ENCODE data around the gene ACOX1.

ACOX1 gene

DNA sequence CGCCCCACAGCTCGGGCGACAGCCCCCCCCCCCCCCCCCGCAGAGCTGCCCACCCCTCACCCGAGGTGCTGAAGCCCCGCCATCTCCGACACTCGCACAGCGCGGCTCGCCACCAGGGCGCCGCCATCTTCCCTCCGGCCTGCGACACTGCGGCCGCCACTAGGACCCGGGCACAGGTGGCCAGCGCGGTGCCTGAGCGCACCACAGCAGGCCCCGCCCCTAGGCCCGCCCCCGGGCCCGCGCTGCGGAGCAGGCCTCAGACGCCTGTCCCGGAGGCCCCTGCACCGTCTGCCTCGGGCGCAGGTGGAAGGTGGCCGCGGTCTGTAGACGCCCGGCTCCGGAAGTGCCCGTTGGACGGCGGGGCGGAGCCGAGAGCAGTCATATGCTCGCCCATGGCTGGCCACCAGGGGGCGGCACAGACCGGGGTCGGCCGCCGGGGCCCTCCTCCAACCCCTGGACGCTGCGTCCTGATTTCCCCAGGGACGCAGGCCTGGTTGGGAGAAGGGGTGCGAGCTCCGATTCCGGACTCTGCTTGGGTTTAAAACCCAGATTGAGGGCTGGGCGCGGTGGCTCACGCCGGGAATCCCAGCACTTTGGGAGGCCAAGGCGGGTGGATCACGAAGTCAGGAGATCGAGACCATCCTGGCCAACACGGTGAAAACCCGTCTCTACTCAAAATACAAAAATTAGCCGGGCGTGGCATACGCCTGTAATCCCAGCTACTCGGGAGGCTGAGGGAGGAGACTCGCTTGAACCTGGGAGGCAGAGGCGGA lies 74.0 kb downstream of the ACOX1 start, which contains the start of gene MRPL38:
TSS of gene MRPL38 (minus strand) at position 136 of the 773 bp plus-strand sequence. CDS start at position 127, 9 bp downstream.
- peak; percentile 93 for DNase-seq

DNA sequence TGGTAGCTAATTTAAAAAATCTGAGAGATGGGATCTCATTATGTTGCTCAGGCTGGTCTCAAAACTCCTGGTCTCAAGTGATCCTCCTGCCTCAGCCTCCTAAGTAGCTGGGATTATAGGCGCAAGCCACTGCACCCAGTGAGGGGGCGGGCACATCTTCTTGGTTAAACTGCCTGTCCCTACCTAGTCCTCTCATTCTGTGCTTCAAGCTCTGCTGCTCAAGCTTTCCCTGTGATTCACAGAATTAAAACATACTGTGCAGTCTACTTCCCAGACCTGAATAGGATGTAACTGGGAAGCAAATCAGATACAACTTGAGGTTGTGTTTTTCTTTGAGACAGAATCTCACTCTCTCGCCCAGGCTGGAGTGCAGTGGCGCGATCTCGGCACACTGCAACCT lies 76.6 kb downstream of the ACOX1 start:
- no peak for DNase-seq

DNA sequence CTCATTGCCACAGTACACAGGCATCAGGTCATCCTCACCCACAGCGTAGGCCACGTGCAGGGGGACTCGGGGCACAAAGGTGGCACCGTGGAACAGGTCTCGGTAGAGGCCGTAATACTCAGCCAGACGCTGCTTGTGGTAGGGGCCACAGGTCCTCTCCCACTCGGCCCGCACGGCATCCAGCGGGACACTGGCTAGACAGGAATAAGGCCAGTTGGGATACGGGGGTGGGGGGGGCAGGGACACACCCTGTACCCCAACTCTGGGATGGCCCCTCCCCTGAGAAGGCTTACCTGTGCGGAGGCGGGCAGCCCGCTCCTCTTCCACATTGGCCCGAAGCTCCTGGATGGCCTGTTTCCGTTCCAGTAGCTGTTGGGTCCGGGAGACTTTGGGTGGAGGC lies 77.2 kb downstream of the ACOX1 start:
- DNase-seq, result no peak

DNA sequence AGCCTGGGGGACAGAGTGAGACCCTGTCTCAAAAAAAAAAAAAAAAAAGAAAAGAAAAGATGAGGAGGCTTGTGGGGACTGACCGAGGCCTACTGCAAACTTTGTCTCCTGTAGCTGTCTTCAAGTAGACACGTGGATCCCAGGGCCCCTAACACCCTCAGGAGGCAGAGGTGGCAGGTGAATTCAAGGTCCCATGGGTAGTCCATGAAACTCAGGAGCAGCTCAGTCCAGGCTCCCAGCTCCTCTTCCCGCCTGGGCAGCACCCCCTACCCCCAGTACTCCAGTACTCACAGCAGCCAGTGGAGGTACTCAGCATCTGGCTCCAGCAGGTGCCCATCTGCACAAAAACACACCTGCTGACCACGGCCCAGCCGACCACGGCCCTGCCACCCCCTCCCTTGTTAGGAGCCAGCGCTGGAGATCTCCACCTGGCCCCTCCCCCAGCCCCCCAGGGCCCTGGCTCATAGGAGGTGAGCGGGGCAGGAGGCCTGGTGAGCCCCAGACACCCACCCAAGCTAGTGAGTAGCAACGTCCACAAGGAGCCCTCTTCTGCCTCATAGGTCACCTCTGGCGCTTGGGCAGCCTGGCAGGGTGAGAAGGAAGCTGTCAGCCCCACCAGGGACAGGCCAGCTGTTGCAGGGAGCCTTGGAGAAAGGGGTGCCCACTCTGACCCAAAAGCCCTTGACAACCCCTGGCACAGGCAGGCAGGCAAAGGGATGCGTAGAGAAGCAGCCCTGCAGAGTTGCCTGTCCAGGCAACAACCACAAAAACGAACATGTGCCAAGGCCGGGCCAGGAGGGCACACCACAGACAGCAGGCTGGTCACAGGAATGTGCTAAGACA lies 78.1 kb downstream of the ACOX1 start:
- DNase-seq, result no peak

DNA sequence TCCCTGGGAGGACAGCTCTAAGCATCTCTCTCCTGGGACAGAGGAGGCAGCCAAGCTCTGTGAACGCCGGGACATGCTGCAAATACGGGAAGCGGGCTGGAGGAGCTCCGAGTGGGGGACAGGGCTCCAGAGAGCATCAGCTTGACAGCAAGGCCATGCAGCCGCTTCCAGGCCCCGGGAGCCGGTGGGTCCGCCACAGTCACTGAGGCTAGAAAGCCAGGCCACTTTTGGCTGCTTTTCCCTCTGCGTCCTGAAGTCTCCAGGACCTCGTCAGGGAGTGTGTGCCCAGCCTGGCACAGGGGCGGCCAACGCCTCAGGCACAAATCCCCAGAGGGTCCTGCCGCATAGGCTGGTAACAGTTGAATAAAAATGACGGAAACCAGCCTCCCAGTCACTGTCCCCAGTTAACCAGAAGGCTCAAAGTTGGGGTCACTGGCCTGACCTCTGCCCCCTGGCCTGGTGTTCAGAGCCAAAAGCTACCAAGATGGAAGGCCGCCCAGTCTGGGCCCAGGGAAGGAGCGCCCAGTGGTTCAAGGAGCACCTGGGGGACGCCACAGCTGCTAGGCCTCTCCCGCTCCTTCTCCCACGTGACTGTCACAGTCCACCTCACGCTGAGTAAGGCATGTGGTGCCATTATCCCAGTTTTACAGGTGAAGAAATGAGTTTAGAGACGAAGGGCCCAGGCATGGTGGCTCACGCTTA lies 79.0 kb downstream of the ACOX1 start:
- DNase-seq, result no peak

DNA sequence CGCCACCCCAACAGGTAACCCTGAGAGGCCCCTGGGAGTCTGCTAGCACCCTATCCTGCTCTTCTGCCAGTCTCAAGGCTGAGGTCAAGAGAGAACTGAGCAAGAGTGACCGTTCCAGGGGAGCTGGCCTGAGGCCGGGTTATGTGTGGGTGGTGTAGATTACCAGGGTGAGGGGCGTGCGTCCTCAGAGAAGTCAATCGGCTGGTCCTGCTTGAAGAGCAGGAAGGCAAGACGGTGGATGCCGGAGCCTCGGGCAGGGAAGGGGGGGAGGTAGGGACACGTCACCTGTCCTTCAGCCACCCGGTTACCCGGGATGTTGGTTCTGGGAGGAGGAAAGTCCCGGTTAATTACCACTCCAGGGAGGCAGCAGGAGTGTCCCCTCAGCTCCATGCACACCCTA lies 79.6 kb downstream of the ACOX1 start:
- no peak for DNase-seq

DNA sequence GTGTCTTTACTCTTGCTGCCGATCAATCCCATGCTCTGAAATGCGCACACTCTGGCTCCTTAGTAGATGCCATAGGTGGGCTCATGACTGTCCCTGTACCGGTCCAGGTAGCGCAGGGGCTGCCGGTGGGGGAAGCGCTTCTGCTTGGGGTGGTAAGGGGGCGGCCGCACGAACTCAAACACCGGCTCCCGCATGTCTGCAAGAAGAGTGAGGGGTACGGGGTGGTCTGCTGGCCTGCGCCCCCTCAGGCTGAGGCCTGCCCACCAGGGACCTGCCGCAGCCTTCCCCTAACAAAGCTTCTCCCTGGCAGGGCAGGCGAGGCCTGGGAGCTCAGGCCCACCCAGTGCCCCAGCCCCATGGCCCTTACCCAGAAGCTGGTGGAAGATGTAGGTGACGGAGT lies 80.2 kb downstream of the ACOX1 start:
- DNase-seq, result no peak

DNA sequence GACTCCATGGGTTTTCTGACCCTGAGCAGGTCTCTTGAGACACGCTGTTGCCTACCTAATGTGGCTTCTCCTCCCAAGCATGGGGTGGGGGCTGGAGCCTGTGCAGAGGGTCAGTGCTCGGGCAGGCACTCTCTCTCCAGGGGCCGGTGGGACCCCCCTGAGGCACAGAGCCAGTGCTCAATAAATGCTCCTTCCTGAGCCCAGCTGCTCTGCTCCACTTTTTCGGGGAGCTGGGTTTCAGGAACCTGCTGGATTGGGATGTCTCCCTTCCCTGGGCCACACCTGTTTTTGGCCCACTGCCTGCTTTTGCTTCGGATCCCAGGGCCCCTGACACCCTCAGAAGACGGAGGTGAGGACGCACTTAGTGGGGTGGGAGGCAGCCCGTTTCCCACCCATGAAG lies 80.9 kb downstream of the ACOX1 start:
- DNase-seq, result no peak

DNA sequence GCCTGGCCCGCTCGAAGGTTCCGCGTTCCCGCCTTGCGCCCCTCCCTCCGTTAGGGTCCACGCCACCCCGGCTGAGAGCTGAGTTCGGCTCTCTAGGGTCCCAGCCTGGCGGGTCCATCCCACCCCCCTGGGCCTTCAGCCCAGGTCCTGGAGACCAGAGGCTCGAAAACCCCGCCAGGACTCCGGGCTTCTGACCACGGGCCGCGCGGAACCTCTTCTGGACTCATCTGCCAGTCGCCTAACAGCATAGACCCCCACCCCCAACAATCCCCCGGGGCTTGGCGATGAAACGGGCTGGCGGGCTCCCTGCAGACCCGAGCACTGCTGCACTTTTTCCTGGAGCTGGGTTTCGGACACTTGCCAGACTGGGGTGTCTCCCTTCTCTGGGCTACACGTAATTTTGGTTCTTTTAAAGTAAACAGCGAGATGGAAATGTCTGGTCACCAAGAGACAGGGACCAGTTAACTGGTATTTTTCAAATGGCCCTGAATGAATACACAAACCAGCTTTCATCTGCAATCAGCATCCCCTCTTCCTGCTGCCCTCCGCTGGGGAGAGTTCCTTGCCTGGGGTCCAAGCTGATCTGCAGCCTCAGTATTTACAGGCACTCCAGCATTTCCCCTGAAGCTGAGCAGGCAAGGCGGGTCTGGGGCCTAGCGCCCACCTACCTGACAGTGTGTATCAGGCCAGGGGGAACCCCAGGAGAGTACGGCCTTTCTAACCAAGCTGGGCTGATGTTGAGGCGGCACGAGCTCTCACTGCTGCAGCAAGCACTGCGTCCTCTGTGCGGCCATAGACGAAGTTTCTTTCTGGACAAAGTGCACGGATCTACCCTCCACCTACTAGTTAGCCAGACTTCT lies 81.6 kb downstream of the ACOX1 start:
- no peak for DNase-seq

DNA sequence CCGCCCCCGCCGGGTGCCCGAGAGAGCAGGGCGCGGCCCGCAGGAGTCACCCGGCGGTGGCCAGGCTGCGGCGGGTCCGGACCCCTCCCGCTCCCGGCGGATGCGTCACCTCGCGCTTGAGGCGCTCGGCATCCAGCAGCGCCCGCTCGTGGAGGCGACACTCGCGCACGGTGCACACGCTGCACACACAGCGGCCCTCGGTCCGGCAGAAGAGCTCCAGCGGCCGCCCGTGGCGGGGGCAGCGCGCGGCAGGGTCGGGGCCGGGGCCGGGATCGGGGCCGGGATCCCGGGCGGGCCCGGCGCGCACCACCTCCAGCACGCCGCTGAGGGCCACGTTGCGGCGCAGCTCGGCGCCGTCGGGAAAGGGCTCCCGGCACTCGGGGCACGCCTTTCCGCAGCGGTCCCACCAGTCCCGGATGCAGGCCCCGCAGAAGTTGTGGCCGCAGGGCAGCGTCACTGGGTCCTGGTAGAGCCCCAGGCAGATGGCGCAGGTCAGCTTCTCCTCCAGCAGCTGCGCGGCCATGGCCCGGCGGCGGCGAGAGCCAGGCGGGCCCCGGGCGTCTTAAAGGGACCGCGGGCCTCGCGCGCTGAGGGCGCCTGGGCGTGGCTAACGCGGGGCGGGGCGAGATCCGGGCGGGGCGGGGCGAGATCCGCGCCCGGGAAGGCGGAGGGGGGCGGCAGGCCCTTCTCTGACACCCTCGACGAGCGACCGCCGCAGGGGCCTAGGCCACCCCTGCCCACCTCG lies 82.4 kb downstream of the ACOX1 start, which contains the start of gene TRIM65:
TSS of gene TRIM65 (minus strand) at position 537 of the 745 bp plus-strand sequence. CDS start at position 523, 14 bp downstream.
- DNase-seq, result peak; percentile 76

DNA sequence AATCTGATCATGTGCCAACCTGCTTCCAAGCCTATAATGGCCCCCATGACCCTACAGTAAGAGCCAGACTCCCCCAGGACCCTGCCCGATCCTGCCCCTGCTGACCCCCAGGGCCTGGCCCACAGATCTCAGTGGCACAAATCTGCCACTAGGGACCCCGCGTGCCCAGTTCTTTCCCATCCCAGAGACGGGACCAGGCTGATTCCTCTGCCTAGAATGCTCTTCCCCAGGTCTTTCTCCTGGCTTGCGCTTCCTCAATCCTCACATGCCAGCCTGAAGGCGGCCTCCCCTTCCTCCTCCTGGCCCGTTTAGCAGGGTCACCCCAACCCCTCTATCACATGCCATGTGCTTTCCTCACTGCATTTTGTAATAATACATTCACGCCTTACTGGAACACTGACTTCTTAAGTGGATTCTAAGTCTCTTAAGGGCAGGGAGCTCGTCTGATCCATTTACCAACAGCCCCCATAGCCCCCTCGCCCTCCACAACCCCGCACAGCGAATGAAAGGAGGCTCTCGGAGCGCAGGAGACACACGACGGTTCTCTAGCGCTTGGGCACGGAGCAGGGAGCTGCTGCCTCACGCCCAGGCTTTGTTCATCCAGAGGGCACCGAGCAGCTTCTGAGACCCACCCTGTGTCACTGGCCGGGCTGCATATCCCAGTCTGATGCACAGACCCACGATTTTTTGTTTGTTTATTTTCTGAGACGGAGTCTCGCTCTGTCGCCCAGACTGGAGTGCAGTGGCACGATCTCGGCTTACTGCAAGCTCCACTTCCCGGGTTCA lies 83.4 kb downstream of the ACOX1 start:
- peak; percentile 43 for DNase-seq

DNA sequence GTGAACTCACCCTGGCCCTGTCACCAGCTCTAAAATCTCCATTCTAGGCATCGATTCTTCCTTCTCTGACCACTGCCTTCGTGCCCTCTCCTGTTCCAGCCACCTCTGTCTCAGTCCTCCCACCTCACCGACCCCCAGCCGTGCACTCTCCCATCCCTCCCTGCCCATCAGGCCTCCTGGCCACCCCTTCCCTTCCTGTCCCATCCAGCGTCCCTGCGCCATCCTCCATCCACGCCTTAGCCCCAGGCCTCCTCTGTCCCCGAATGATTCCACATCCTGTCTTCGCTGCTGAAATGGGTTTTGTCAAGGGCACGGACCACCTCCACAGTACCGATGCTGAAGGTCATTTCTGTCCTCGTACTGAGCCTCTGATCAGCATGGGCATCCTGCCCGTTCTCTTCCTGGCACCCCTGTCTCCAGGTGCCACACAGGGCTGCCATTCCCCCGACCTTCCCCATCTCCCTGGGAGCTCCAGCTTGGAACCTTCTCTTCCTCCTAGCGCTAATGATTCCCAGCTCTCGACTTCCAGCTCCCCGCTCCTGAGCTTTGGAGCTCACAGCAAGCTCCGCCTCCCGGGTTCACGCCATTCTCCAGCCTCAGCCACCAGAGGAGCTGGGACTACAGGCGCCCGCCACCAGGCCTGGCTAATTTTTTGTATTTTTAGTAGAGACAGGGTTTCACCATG lies 84.8 kb downstream of the ACOX1 start:
- no peak for DNase-seq

DNA sequence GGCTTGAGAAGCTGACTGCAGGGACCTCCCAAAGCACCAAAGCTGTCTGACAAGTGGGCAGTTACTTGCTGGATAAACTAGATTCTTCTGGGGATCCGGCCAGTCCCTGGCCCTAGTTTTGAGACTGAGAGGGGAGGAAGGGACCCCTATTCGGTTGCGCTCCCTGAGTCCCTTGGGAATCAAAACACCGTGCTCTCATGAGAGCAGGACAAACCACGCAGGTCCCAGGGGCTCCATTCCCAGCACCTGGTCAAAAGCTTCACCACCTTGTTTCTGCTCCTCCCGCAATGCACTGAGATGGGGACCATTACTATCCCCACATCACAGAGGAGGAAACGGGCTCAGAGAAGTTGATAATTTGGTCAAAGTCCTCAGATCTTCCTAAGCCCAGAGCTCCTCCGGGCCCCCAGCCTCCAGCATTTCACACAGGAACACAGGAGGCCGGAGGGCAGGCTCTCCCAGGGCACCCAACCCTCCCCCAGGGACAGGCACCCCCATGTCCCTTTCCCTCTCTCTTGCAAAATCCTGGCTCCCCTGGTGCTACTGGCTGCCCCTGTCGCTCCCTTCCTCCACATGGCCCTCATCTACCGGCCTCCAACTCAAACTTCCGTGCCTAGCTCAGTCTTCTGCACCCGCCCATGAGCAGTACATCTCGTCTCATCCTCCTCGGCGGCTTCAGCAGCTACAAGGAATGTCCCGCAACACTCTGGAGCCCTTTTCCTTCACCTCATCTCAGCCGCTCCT lies 85.5 kb downstream of the ACOX1 start:
- no peak for DNase-seq

DNA sequence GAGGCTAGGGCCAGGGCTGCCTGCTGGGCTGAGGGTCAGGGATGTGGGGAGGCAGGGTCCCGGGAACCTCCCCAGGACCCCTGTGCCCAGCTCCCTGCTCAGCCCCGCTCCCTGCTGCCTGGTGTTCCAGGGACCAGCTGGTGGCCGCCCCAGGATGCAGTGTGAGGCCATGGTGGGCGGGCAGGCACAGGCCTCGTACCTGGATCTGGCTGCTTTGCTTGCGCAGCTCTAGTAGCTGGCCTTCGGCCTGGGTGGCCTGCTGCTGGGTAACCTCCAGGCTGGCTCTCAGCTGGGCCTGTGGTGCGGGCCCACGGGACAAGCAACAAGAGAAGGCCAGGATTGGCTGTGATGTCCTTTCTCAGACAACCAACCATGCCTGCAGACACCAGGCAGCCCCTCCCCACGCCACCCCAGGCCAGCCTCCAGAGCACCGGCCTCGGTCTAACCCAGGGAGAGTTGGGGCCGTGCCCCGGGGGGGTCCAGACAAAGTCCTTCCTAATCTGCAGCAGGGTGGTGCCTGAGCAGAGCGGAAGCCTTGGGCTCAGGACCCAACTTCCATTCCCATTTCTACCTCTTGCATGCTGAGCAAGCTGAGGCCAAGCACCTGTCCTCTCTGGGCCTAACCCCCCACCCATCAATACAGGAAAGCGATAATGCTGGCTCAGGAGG lies 86.3 kb downstream of the ACOX1 start:
- DNase-seq, result no peak

DNA sequence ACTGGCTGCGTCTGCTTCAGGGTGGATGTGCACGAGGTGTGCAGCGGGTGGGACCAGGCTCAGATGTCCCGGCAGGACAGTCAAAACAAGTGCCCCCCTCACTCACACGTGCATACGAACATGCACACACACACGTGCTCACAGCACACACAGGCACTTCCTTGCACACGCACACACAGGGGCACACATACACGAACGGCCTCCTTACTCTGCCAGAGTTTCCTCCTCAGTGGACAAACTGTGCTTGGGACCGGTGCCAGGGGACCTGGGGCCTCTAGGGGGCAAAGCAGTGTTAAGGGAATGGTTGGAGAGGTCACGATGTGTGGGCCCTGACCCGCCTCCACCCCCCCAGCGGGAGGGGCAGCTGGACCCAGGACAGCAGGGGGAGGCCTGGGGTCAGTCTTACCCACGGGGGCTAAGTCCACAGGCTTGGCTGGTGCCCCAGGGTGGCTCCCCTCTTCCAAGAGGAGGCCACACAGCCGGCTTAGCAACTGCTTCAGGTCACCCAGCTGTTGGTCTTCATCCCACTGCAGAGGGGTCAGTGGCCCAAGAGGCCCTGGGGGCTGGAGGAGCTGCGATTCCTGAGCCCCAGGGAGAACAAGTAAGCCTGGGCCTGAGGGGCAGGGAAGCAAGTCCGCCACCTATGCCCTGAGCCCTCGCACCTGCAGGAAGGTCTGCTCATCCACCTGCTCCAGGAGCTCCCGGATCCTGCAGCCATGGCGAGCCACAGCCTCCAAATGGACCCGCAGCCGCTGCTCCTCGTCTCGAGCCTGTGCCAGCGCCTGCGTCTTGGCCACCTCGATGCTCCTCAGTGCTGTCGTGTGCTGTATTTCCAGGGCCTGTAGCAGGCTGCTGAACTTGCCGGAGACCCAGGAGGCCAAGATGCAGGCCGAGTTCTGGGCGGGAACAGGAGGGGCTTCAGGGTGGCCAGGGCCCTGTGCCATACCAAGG lies 87.1 kb downstream of the ACOX1 start:
- no peak for DNase-seq
